ENCODE results near the gene VAV3. TPM values are rescaled to one million over a fixed set of nuclear protein-coding genes. Genes with fewer than 3 reads are reported as not detected.

Gene VAV3
- total and polyA plus RNA-seq, 2 donors from 2014 or later, result 61.6 to 87.5 TPM

DNA sequence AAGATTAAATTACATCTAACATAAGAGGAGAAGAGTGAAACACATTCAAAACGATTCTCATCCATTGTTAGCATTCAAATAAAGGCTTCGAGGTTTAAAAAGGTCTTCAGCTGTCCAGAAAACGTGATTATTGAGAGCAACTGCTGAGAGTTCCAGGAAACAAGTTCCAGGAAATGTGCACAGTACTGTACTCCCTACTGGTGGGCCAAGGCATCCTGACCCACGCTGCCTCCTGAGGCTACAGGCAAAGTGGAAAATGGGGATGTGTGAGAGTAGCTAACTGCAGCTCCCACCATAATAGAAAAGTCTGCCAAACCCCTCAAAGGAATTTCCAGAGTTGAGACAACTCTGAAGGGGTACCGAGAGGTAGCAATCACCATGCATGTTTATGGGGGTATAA lies 2.0 kb downstream of the VAV3 start:
- H3K9me3 ChIP-seq (ENCODE audit: control insufficient read depth in 2 of 3, insufficient read depth in 1 of 3, low read length in 3 of 3), result no peaks in the 10 kb centered on the region
- intact Hi-C loops (cut with DNase I), result no loop called here
- no peaks in the 10 kb centered on the region for H3K27me3 ChIP-seq (ENCODE audit: control insufficient read depth, insufficient read depth, low read length)
- no peaks in the 10 kb centered on the region for H3K36me3 ChIP-seq (ENCODE audit: control insufficient read depth in 2 of 3, insufficient read depth in 3 of 3, low read length in 3 of 3)
- FAIRE-seq, result no peak
- peak overlapping the region in 1 of 2 donors; percentile 34 for H3K27ac ChIP-seq (ENCODE audit: low read depth in 2 of 2, low read length in 2 of 2)
- H3K4me1 ChIP-seq (ENCODE audit: control insufficient read depth in 2 of 3, insufficient read depth in 2 of 3, low read depth in 1 of 3, low read length in 3 of 3), result peaks cover 0 to 12% (median 4%) of the 10 kb centered on the region in 3 donors
- H3K4me3 ChIP-seq (ENCODE audit: low read length in 3 of 3), result peak overlapping the region; percentile 57 to 80 (median 73)
- TF ChIP-seq, protein P1, sequence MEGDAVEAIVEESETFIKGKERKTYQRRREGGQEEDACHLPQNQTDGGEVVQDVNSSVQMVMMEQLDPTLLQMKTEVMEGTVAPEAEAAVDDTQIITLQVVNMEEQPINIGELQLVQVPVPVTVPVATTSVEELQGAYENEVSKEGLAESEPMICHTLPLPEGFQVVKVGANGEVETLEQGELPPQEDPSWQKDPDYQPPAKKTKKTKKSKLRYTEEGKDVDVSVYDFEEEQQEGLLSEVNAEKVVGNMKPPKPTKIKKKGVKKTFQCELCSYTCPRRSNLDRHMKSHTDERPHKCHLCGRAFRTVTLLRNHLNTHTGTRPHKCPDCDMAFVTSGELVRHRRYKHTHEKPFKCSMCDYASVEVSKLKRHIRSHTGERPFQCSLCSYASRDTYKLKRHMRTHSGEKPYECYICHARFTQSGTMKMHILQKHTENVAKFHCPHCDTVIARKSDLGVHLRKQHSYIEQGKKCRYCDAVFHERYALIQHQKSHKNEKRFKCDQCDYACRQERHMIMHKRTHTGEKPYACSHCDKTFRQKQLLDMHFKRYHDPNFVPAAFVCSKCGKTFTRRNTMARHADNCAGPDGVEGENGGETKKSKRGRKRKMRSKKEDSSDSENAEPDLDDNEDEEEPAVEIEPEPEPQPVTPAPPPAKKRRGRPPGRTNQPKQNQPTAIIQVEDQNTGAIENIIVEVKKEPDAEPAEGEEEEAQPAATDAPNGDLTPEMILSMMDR (IDR thresholded peaks at IDR 0.05; ENCODE audit: borderline replicate concordance, extremely low read depth, insufficient read depth), result no peak
- H3K9ac ChIP-seq (ENCODE audit: low read length in 3 of 3), result no peak overlapping the region
- DNase-seq, result peak in 2 of 5 donors; percentile 23 to 27

DNA sequence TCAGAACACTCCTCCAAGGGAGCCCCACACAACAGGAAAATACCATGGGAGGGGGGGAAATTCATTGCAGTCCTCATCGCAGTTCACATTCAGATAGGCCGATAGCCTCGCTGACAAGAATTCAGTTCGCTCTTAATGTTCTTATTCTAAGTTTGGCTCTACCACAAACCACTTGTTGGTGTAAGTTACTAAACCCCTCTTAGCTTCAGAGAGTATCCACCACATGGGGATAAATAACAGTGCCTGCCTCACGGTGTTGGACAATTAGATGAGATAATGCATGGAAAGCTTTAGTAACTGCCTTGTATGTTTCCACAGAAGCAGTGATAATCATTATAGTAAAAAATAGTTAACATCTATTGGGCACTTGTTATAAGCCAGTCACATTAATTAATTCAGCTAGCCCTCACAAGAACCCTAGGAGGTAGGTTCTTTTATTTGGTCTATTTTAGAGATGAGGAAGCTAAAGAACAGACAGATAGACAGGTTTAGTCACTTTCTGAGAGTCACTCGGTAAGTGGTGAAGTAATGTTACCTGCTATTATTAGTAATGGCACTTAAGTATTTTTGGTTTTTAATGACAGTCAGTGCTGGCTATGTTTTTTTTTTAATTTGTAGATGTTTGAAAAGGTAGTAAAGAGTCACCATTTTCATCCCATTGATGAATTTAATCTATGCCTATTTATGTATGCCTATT lies 10.1 kb downstream of the VAV3 start:
- TF ChIP-seq, protein P1 (IDR thresholded peaks at IDR 0.05; ENCODE audit: borderline replicate concordance, extremely low read depth, insufficient read depth), result no peak
- H3K4me3 ChIP-seq (ENCODE audit: low read length in 3 of 3), result no peak overlapping the region
- H3K4me1 ChIP-seq (ENCODE audit: control insufficient read depth in 2 of 3, insufficient read depth in 2 of 3, low read depth in 1 of 3, low read length in 3 of 3), result no peaks in the 10 kb centered on the region
- no peak for DNase-seq
- no peak overlapping the region for H3K27ac ChIP-seq (ENCODE audit: low read depth in 2 of 2, low read length in 2 of 2)
- no peaks in the 10 kb centered on the region for H3K36me3 ChIP-seq (ENCODE audit: control insufficient read depth in 2 of 3, insufficient read depth in 3 of 3, low read length in 3 of 3)
- H3K9ac ChIP-seq (ENCODE audit: low read length in 3 of 3), result no peak overlapping the region
- FAIRE-seq, result no peak
- H3K9me3 ChIP-seq (ENCODE audit: control insufficient read depth in 2 of 3, insufficient read depth in 1 of 3, low read length in 3 of 3), result no peaks in the 10 kb centered on the region
- no peaks in the 10 kb centered on the region for H3K27me3 ChIP-seq (ENCODE audit: control insufficient read depth, insufficient read depth, low read length)
- intact Hi-C loops (cut with DNase I), result no loop called here

DNA sequence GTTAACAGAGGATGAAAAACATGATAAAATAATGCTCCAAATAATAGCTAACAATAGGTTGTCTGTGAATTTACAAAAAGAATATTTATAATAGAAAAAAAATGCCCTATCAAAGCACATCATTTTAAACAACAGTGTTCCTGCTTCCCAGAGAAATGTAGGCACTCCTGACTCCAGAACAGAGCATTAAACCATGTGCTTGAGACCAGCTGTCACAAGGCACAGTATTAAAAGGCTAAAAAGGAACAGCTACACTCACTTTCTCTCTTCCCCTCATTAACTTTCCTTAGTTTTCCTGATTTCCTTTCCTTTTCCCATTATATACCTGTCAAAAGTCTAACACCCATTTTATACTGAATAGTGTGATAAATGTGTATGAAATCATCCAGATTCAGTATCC lies 10.9 kb downstream of the VAV3 start:
- FAIRE-seq, result no peak
- TF ChIP-seq, protein P1 (IDR thresholded peaks at IDR 0.05; ENCODE audit: borderline replicate concordance, extremely low read depth, insufficient read depth), result no peak
- Histone ChIP-seq H3K4me3 (ENCODE audit: low read length in 3 of 3) (no peak overlapping the region), H3K27me3 (ENCODE audit: control insufficient read depth, insufficient read depth, low read length) (no peaks in the 10 kb centered on the region), H3K36me3 (ENCODE audit: control insufficient read depth in 2 of 3, insufficient read depth in 3 of 3, low read length in 3 of 3) (no peaks in the 10 kb centered on the region), H3K9me3 (ENCODE audit: control insufficient read depth in 2 of 3, insufficient read depth in 1 of 3, low read length in 3 of 3) (no peaks in the 10 kb centered on the region), H3K4me1 (ENCODE audit: control insufficient read depth in 2 of 3, insufficient read depth in 2 of 3, low read depth in 1 of 3, low read length in 3 of 3) (no peaks in the 10 kb centered on the region), H3K9ac (ENCODE audit: low read length in 3 of 3) (no peak overlapping the region), H3K27ac (ENCODE audit: low read depth in 2 of 2, low read length in 2 of 2) (no peak overlapping the region)
- no peak for DNase-seq
- intact Hi-C loops (cut with DNase I), result no loop called here
